ENCODE results near the gene ME3. TPM values are rescaled to one million over a fixed set of nuclear protein-coding genes. Genes with fewer than 3 reads are reported as not detected.

The ME3 gene
- total RNA-seq, 1 donor from 2014 or later: 49.6 TPM

DNA sequence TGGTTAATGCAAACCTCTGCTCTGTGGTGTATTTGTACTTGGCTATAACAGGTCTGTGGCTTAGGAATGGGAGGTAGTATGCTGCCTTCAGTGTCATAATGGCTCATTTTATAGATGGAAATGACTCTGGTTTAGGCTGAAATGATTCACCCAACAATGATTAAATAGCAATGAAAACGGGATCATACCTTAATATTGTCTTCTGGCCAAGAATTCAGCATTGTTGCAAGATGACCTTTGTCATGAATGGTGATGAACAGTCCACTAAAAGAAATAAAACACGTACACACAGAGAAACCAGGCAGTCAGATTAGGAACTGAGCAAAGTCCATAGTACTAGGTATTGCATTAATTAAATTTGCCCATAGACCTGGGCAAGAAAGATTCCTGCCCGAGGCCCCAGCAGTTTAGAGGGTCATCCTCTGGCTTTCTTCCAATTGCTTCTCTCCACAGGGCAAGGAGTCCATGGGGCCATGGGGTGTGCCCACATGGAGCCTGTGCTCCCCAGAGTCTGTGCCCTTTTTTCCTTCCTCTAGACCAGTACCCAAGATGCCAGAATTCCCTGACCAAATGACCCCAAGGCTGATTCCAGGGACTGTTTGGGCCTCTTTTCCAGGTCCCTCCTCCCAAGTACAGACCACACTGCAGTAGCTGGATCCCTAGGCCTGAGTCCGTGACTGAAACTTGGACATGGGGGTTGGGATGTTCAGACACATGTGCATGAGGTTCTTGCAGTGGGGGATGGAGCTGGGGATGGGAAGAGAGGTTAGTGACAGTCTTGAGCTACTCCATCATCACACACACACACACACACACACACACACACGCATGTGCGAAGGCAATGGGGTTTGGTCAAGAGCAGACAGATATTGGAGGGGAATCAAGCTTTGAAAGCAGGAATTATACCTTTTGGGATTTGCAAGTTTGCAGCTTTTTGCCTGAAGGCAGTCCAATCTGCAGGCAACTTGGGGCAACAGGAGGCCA is 163.5 kb downstream of the ME3 start:
- TF ChIP-seq EZH2phosphoT487 (IDR thresholded peaks at IDR 0.05) (no peak), CTCF (IDR thresholded peaks at IDR 0.05) (no peak), EZH2 (IDR thresholded peaks at IDR 0.05) (no peak)
- H3K27me3 ChIP-seq: no peaks in the 10 kb centered on the region
- DNase-seq (ENCODE audit: low spot score): no peak
- no peak overlapping the region for H3K27ac ChIP-seq
- no peaks in the 10 kb centered on the region for H3K36me3 ChIP-seq
- no peak overlapping the region for H3K4me3 ChIP-seq
- Mint-ChIP-seq H3K36me3 (no peaks in the 10 kb centered on the region), H3K27ac (no peak overlapping the region), H3K4me3 (no peak overlapping the region), H3K4me1 (no peaks in the 10 kb centered on the region), H3K9me3 (no peaks in the 10 kb centered on the region), H3K27me3 (ENCODE audit: insufficient read depth, low read depth) (peaks cover 2% of the 10 kb centered on the region)
- H3F3A ChIP-seq (ENCODE audit: low read depth): no peaks in the 10 kb centered on the region
- H3K4me2 ChIP-seq: no peak overlapping the region
- H3K4me1 ChIP-seq: peaks cover 2% of the 10 kb centered on the region
- H3K9me3 ChIP-seq (ENCODE audit: low read depth): no peaks in the 10 kb centered on the region
- H2AFZ ChIP-seq (replicated peaks): no peak overlapping the region
- no peaks in the 10 kb centered on the region for H4K20me1 ChIP-seq (ENCODE audit: low read depth)
- no peak overlapping the region for H3K9ac ChIP-seq
- no peaks in the 10 kb centered on the region for H3K79me2 ChIP-seq (ENCODE audit: low read depth)

- Histone ChIP-seq H3F3A (ENCODE audit: low read depth) (no peaks in the 10 kb centered on the region), H3K27ac (no peak overlapping the region), H3K27me3 (no peaks in the 10 kb centered on the region), H3K4me2 (no peak overlapping the region), H3K9ac (no peak overlapping the region), H3K9me3 (ENCODE audit: low read depth) (no peaks in the 10 kb centered on the region), H3K4me1 (peaks cover 10% of the 10 kb centered on the region), H3K79me2 (ENCODE audit: low read depth) (no peaks in the 10 kb centered on the region), H4K20me1 (ENCODE audit: low read depth) (no peaks in the 10 kb centered on the region), H2AFZ (replicated peaks) (no peak overlapping the region), H3K36me3 (no peaks in the 10 kb centered on the region), H3K4me3 (no peak overlapping the region)
- no peak for DNase-seq (ENCODE audit: low spot score)
- no peak overlapping the region for H3K27ac Mint-ChIP-seq
- peaks cover 3% of the 10 kb centered on the region for H3K4me1 Mint-ChIP-seq
- H3K27me3 Mint-ChIP-seq (ENCODE audit: insufficient read depth, low read depth): peaks cover 3% of the 10 kb centered on the region
- TF ChIP-seq CTCF (IDR thresholded peaks at IDR 0.05) (no peak), EZH2phosphoT487 (IDR thresholded peaks at IDR 0.05) (no peak), EZH2 (IDR thresholded peaks at IDR 0.05) (no peak)
- H3K36me3 Mint-ChIP-seq: no peaks in the 10 kb centered on the region
- no peaks in the 10 kb centered on the region for H3K9me3 Mint-ChIP-seq
- H3K4me3 Mint-ChIP-seq: no peak overlapping the region
Observed at GRCh38 chr11:86507249-86507845, 165.1 kb downstream of the ME3 start.

- no peaks in the 10 kb centered on the region for H3K36me3 ChIP-seq
- no peak for DNase-seq (ENCODE audit: low spot score)
- no peak overlapping the region for H3K27ac Mint-ChIP-seq
Observed at GRCh38 chr11:86506235-86506634, 166.2 kb downstream of the ME3 start.

More at GRCh38 chr11:86506235-86506634, 166.2 kb downstream of the ME3 start:
- H3K9me3 Mint-ChIP-seq: no peaks in the 10 kb centered on the region
- Histone ChIP-seq H3K4me1 (peaks cover 10% of the 10 kb centered on the region), H3K27ac (no peak overlapping the region), H3K27me3 (no peaks in the 10 kb centered on the region), H3K79me2 (ENCODE audit: low read depth) (no peaks in the 10 kb centered on the region), H3K9ac (no peak overlapping the region), H3K4me2 (no peak overlapping the region), H2AFZ (replicated peaks) (no peak overlapping the region), H3K4me3 (no peak overlapping the region), H3F3A (ENCODE audit: low read depth) (no peaks in the 10 kb centered on the region), H4K20me1 (ENCODE audit: low read depth) (no peaks in the 10 kb centered on the region), H3K9me3 (ENCODE audit: low read depth) (no peaks in the 10 kb centered on the region)
- H3K36me3 Mint-ChIP-seq: no peaks in the 10 kb centered on the region
- no peak overlapping the region for H3K4me3 Mint-ChIP-seq
- peaks cover 3% of the 10 kb centered on the region for H3K4me1 Mint-ChIP-seq
- H3K27me3 Mint-ChIP-seq (ENCODE audit: insufficient read depth, low read depth): peaks cover 3% of the 10 kb centered on the region
- TF ChIP-seq CTCF (IDR thresholded peaks at IDR 0.05): no peak
- no peak for TF ChIP-seq EZH2 (IDR thresholded peaks at IDR 0.05)
- no peak for TF ChIP-seq EZH2phosphoT487 (IDR thresholded peaks at IDR 0.05)

Measured in neural progenitor cell (in vitro differentiated cells).